Osteoblast (primary cell): Measurements from ENCODE around the gene DDX60. TPM values are rescaled to one million over a fixed set of nuclear protein-coding genes. Genes with fewer than 3 reads are reported as not detected.

Experiments
- DNase-seq: peaks from one replicate; pipeline ENCODE4 v3.0.0; 2011; ENCODE audit warnings: low spot score, mixed read lengths; ENCODE audit not compliant: insufficient read length; ENCODE audit errors: missing footprints
- H2AFZ ChIP-seq: 2 replicates; pipeline ENCODE4 v1.6.0; 2011; ENCODE audit warnings: mild to moderate bottlenecking, low read length
- H3K27ac ChIP-seq: 2 replicates; pipeline ENCODE4 v1.5.1; 2011; ENCODE audit warnings: mild to moderate bottlenecking, low read depth, low read length, moderate library complexity
- H3K27me3 ChIP-seq: 2 replicates; pipeline ENCODE4 v1.6.0; 2012; ENCODE audit warnings: mild to moderate bottlenecking, control low read depth, inconsistent platforms, low read length, moderate library complexity; ENCODE audit not compliant: insufficient read depth
- H3K36me3 ChIP-seq: 2 replicates; pipeline ENCODE4 v1.5.1; 2011; ENCODE audit warnings: mild to moderate bottlenecking, low read length, control low read depth, moderate library complexity; ENCODE audit not compliant: insufficient read depth
- H3K4me1 ChIP-seq: 2 replicates; pipeline ENCODE4 v1.5.1; 2011; ENCODE audit warnings: mild to moderate bottlenecking, low read length, control low read depth, moderate library complexity; ENCODE audit not compliant: insufficient read depth
- H3K4me2 ChIP-seq: 2 replicates; pipeline ENCODE4 v1.6.0; 2011; ENCODE audit warnings: mild to moderate bottlenecking, low read length; ENCODE audit not compliant: insufficient read depth
- H3K4me3 ChIP-seq: fragments of 200-600 bp; sonication (generic); 3 replicates; pipeline ENCODE4 v1.5.1; 2012; ENCODE audit warnings: mild to moderate bottlenecking, low read length, inconsistent platforms; ENCODE audit not compliant: insufficient read depth
- H3K79me2 ChIP-seq: 2 replicates; pipeline ENCODE4 v1.6.0; 2012; ENCODE audit warnings: mild to moderate bottlenecking, low read length, control low read depth, inconsistent platforms; ENCODE audit not compliant: insufficient read depth
- H3K9me3 ChIP-seq: 2 replicates; pipeline ENCODE4 v1.5.1; 2011; ENCODE audit warnings: low read depth, low read length, control low read depth
- H4K20me1 ChIP-seq: 2 replicates; pipeline ENCODE4 v1.6.0; 2012; ENCODE audit warnings: mild to moderate bottlenecking, low read length, control low read depth; ENCODE audit not compliant: insufficient read depth
- CTCF ChIP-seq: IDR thresholded peaks from 2 replicates; pipeline ENCODE4 v1.5.1; 2011; ENCODE audit warnings: mild to moderate bottlenecking, low read depth, low read length, moderate library complexity; ENCODE audit errors: extremely low read depth
- total RNA-seq: library from RNA; depleted of rRNA; stranded (reverse); fragments of >200 nt; gene quantifications from 2 replicates; pipeline ENCODE4 v1.2.3, GENCODE V29; 2012

Gene DDX60
- total RNA-seq, 1 donor = 19.5 TPM

GRCh38 chr4:168269896-168270295, 48.7 kb downstream of the DDX60 start:
- no peak for DNase-seq
- H4K20me1 ChIP-seq = no peaks in the 10 kb centered on the region
- no peak for TF ChIP-seq CTCF
- no peak overlapping the region for H3K4me3 ChIP-seq
- no peaks in the 10 kb centered on the region for H3K9me3 ChIP-seq
- H3K36me3 ChIP-seq = peaks cover 2% of the 10 kb centered on the region
- no peak overlapping the region for H3K4me2 ChIP-seq
- no peaks in the 10 kb centered on the region for H3K27me3 ChIP-seq
- H3K79me2 ChIP-seq = no peaks in the 10 kb centered on the region
- H2AFZ ChIP-seq = no peak overlapping the region
- H3K4me1 ChIP-seq = no peaks in the 10 kb centered on the region
- H3K27ac ChIP-seq = no peak overlapping the region

- Histone ChIP-seq H4K20me1 (no peaks in the 10 kb centered on the region), H3K4me3 (no peak overlapping the region), H3K27ac (no peak overlapping the region), H3K36me3 (no peaks in the 10 kb centered on the region), H3K79me2 (no peaks in the 10 kb centered on the region), H3K4me1 (no peaks in the 10 kb centered on the region), H3K27me3 (no peaks in the 10 kb centered on the region), H3K9me3 (no peaks in the 10 kb centered on the region), H3K4me2 (no peak overlapping the region), H2AFZ (no peak overlapping the region)
- TF ChIP-seq CTCF = no peak
- DNase-seq = no peak
Observed at GRCh38 chr4:168265327-168265726, 53.2 kb downstream of the DDX60 start.

- Histone ChIP-seq H3K27me3 (no peaks in the 10 kb centered on the region), H4K20me1 (no peaks in the 10 kb centered on the region), H3K36me3 (no peaks in the 10 kb centered on the region), H3K4me1 (no peaks in the 10 kb centered on the region), H3K9me3 (no peaks in the 10 kb centered on the region), H3K27ac (no peak overlapping the region), H3K79me2 (no peaks in the 10 kb centered on the region), H3K4me2 (no peak overlapping the region), H3K4me3 (no peak overlapping the region), H2AFZ (no peak overlapping the region)
- DNase-seq = no peak
- no peak for TF ChIP-seq CTCF
Observed at GRCh38 chr4:168264903-168265302, 53.6 kb downstream of the DDX60 start.

- H3K27me3 ChIP-seq = no peaks in the 10 kb centered on the region
- H3K4me3 ChIP-seq = no peak overlapping the region
- no peaks in the 10 kb centered on the region for H3K79me2 ChIP-seq
- no peak for DNase-seq
- H3K4me1 ChIP-seq = no peaks in the 10 kb centered on the region
- H3K36me3 ChIP-seq = no peaks in the 10 kb centered on the region
- no peak overlapping the region for H3K4me2 ChIP-seq
- no peak overlapping the region for H3K27ac ChIP-seq
- TF ChIP-seq CTCF = no peak
- H4K20me1 ChIP-seq = no peaks in the 10 kb centered on the region
- no peak overlapping the region for H2AFZ ChIP-seq
- H3K9me3 ChIP-seq = no peaks in the 10 kb centered on the region
Observed at GRCh38 chr4:168263039-168263438, 55.5 kb downstream of the DDX60 start.
